Progenitor cell of endocrine pancreas (in vitro differentiated cells): ENCODE measurements around the gene FLII. TPM values are rescaled to one million over a fixed set of nuclear protein-coding genes. Genes with fewer than 3 reads are reported as not detected.
"Not testable (repeated sequence)": the region's sequence is repeated elsewhere in the genome, so short reads cannot be mapped to it uniquely, and the experiment has no call there.

Source experiments
- DNase-seq: peaks from one replicate; pipeline ENCODE4 v3.0.0; 2021; ENCODE audit warnings: low spot score; ENCODE audit not compliant: unreplicated experiment
- H3K27ac Mint-ChIP-seq: 2 replicates; pipeline ENCODE4 v1.8.0; 2021; ENCODE audit warnings: mild to moderate bottlenecking, moderate library complexity, mixed read lengths
- H3K27me3 Mint-ChIP-seq: 2 replicates; pipeline ENCODE4 v1.8.0; 2021; ENCODE audit warnings: mixed read lengths
- H3K36me3 Mint-ChIP-seq: 2 replicates; pipeline ENCODE4 v1.8.0; 2022; ENCODE audit warnings: mixed read lengths; ENCODE audit not compliant: insufficient read depth
- H3K4me1 Mint-ChIP-seq: 2 replicates; pipeline ENCODE4 v1.8.0; 2021; ENCODE audit warnings: low read depth, mixed read lengths
- H3K4me3 Mint-ChIP-seq: 2 replicates; pipeline ENCODE4 v1.8.0; 2021; ENCODE audit warnings: low read depth, mild to moderate bottlenecking, moderate library complexity, mixed read lengths
- H3K9me3 Mint-ChIP-seq: 2 replicates; pipeline ENCODE4 v1.8.0; 2021; ENCODE audit warnings: low read depth, mixed read lengths
- long read RNA-seq: library from polyadenylated mRNA; unstranded; transcript quantifications from one replicate; pipeline ENCODE4 v2.0.0, GENCODE V29; 2020
- total RNA-seq: library from RNA; stranded (reverse); gene quantifications from 2 replicates; pipeline ENCODE4 v1.2.1, GENCODE V29; 2021
- TF ChIP-seq, protein P1 (sequence below): fragments of 200-600 bp; sonication (generic); IDR thresholded peaks from one replicate; pipeline ENCODE4 v1.5.0; 2021; ENCODE audit warnings: antibody characterized with exemption, mild to moderate bottlenecking; ENCODE audit not compliant: unreplicated experiment

Gene FLII
- total RNA-seq, result 256 and 260 TPM in 2 replicates
- long read RNA-seq, full-length matches to known transcripts, result 82 of 251 reads
- long read RNA-seq, partial matches to known transcripts, result 77 of 251 reads
- long read RNA-seq, other reads (novel, unspliced or antisense), result 92 of 251 reads

GRCh38 chr17:18258356-18259038 lies at the start of gene FLII:
Gene FLII (minus strand): TSS chr17:18258738. CDS start chr17:18258690, 48 bp downstream.
- H3K36me3 Mint-ChIP-seq, result peaks cover 3% of the 10 kb centered on the region
- H3K9me3 Mint-ChIP-seq, result no peaks in the 10 kb centered on the region
- DNase-seq, result peak; percentile 38
- H3K27ac Mint-ChIP-seq, result peak within 1 kb of the TSS; percentile 99
- H3K4me3 Mint-ChIP-seq, result peak within 1 kb of the TSS; percentile 93
- no peaks in the 10 kb centered on the region for H3K27me3 Mint-ChIP-seq
- peaks cover 18% of the 10 kb centered on the region for H3K4me1 Mint-ChIP-seq
- TF ChIP-seq, protein P1, sequence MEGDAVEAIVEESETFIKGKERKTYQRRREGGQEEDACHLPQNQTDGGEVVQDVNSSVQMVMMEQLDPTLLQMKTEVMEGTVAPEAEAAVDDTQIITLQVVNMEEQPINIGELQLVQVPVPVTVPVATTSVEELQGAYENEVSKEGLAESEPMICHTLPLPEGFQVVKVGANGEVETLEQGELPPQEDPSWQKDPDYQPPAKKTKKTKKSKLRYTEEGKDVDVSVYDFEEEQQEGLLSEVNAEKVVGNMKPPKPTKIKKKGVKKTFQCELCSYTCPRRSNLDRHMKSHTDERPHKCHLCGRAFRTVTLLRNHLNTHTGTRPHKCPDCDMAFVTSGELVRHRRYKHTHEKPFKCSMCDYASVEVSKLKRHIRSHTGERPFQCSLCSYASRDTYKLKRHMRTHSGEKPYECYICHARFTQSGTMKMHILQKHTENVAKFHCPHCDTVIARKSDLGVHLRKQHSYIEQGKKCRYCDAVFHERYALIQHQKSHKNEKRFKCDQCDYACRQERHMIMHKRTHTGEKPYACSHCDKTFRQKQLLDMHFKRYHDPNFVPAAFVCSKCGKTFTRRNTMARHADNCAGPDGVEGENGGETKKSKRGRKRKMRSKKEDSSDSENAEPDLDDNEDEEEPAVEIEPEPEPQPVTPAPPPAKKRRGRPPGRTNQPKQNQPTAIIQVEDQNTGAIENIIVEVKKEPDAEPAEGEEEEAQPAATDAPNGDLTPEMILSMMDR, result no peak

DNA sequence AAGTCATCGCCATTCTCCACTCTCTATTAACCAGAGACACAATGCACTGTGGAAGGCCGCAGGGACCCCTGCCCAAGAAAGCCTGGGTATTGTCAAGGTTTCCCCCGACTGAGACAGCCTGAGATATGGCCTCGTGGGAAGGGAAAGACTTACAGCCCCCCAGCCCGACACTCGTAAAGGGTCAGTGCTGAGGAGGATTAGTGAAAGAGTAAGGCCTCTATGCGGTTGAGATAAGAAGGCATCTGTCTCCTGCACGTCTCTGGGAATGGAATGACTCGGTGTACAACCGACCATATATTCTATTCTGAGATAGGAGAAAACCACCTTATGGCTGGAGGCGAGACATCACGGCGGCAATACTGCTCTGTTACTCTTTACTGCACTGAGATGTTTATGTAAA lies 44.7 kb upstream of the FLII start:
- not testable (repeated sequence) for H3K4me3 Mint-ChIP-seq

GRCh38 chr17:18300725-18301480 lies 42.4 kb upstream of the FLII start:
- no peak for DNase-seq
- Mint-ChIP-seq H3K4me3 (no peak overlapping the region), H3K27ac (no peak overlapping the region), H3K36me3 (peaks cover 26% of the 10 kb centered on the region), H3K9me3 (no peaks in the 10 kb centered on the region), H3K4me1 (no peaks in the 10 kb centered on the region), H3K27me3 (no peaks in the 10 kb centered on the region)
- TF ChIP-seq, protein P1, result no peak

More for the DNA sequence above, 44.7 kb upstream of the FLII start:
- H3K4me1 Mint-ChIP-seq, H3K9me3 Mint-ChIP-seq, H3K27ac Mint-ChIP-seq, H3K27me3 Mint-ChIP-seq, DNase-seq: not testable (repeated sequence)
- H3K36me3 Mint-ChIP-seq, result peaks cover 31% of the 10 kb centered on the region

GRCh38 chr17:18298061-18298460 lies 39.5 kb upstream of the FLII start:
- not testable (repeated sequence) for DNase-seq, H3K27ac Mint-ChIP-seq, H3K9me3 Mint-ChIP-seq, H3K4me1 Mint-ChIP-seq, H3K4me3 Mint-ChIP-seq, H3K27me3 Mint-ChIP-seq
- peaks cover 30% of the 10 kb centered on the region for H3K36me3 Mint-ChIP-seq

- H3K9me3 Mint-ChIP-seq, result no peaks in the 10 kb centered on the region
- no peak overlapping the region for H3K4me3 Mint-ChIP-seq
- TF ChIP-seq, protein P1, result no peak
- no peak for DNase-seq
- peaks cover 21% of the 10 kb centered on the region for H3K36me3 Mint-ChIP-seq
- H3K4me1 Mint-ChIP-seq, result no peaks in the 10 kb centered on the region
- H3K27ac Mint-ChIP-seq, result no peak overlapping the region
- no peaks in the 10 kb centered on the region for H3K27me3 Mint-ChIP-seq
These were observed 33.4 kb upstream of the FLII start for GRCh38 chr17:18291718-18292540.

DNA sequence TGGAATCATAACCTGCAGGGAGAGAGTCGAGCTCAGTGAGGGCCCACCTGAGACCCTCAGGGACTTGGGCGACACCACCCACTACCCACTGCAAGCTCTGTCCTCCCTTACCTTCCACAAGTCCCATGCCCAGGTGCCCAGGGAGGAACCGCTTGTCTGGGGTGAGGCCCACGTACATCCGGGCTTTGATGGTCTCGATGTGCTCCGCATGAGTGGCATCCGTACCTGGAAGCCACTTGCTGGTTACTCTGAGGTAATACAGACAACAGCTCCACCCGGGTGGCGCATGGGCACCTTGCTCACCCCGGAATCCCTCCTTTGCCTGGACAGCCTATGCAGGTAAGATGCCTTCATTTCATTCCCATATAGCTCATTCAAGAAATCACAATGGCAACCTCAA lies 26.8 kb upstream of the FLII start:
- TF ChIP-seq, protein P1, result no peak
- Mint-ChIP-seq H3K9me3 (no peaks in the 10 kb centered on the region), H3K4me3 (no peak overlapping the region), H3K4me1 (no peaks in the 10 kb centered on the region), H3K36me3 (peaks cover 21% of the 10 kb centered on the region), H3K27ac (no peak overlapping the region), H3K27me3 (no peaks in the 10 kb centered on the region)
- no peak for DNase-seq
